Kidney (tissue), 14 donors: ENCODE measurements around the gene CPT2. TPM values are rescaled to one million over a fixed set of nuclear protein-coding genes. Genes with fewer than 3 reads are reported as not detected.

Source experiments
- DNase-seq, 5 donors: peaks; one replicate each; pipeline ENCODE4 v3.0.0-alpha.2; 2013 to 2020
- FAIRE-seq: peaks from 2 replicates; lab custom pipeline; 2012; peaks lifted over from hg19 to GRCh38; lab: Jason Lieb, UNC
- H3K27ac ChIP-seq, 2 donors: one replicate each; pipeline ENCODE4 v1.7.0; 2013; ENCODE audit warnings: low read depth in 2 of 2, low read length in 2 of 2, inconsistent platforms in 1 of 2
- H3K27me3 ChIP-seq: one replicate; pipeline ENCODE4 v1.7.1; 2013; ENCODE audit warnings: low read length, inconsistent platforms; ENCODE audit not compliant: control insufficient read depth, insufficient read depth
- H3K36me3 ChIP-seq, 3 donors: one replicate each; pipeline versions ENCODE4 v1.7.0 to v1.7.1; 2013; ENCODE audit warnings: low read length in 3 of 3, control low read depth in 1 of 3, inconsistent platforms in 1 of 3; ENCODE audit not compliant: insufficient read depth in 3 of 3, control insufficient read depth in 2 of 3
- H3K4me1 ChIP-seq, 3 donors: one replicate each; pipeline versions ENCODE4 v1.7.0 to v1.7.1; 2013; ENCODE audit warnings: low read length in 3 of 3, inconsistent platforms in 1 of 3, low read depth in 1 of 3; ENCODE audit not compliant: control insufficient read depth in 2 of 3, insufficient read depth in 2 of 3
- H3K4me3 ChIP-seq, 3 donors: one replicate each; pipeline versions ENCODE4 v1.7.0 to v1.8.1; 2013; ENCODE audit warnings: low read length in 3 of 3, control low read depth in 1 of 3, inconsistent platforms in 1 of 3
- H3K9ac ChIP-seq, 3 donors: one replicate each; pipeline versions ENCODE4 v1.7.0 to v1.7.1; 2013; ENCODE audit warnings: low read length in 3 of 3, control low read depth in 1 of 3, inconsistent platforms in 1 of 3
- H3K9me3 ChIP-seq, 3 donors: one replicate each; pipeline versions ENCODE4 v1.7.0 to v1.7.1; 2013; ENCODE audit warnings: low read length in 3 of 3, control low read depth in 1 of 3, inconsistent platforms in 1 of 3; ENCODE audit not compliant: control insufficient read depth in 2 of 3, insufficient read depth in 1 of 3
- intact Hi-C: fragments of 100-400 bp; cut with DNase I; formaldehyde crosslinking; loops from one replicate; pipeline ENCODE4 v1.11.1; 2022
- polyA plus RNA-seq: library from polyadenylated mRNA; stranded (reverse); fragments of 350-450 nt; fragmentation: Illumina TruSeq; extraction: RNeasy Lipid Tissue Mini Kit (QIAGEN cat#74804); gene quantifications from one replicate; pipeline ENCODE4 v1.2.3, GENCODE V29; 2014; ENCODE audit warnings: low read depth, low replicate concordance; ENCODE audit not compliant: insufficient read depth
- total RNA-seq: library from RNA; stranded (reverse); fragmentation: NEBNext Ultra II Directional; extraction: Animal tissue kit (Norgen Biotek cat#: 25700); gene quantifications from one replicate; pipeline ENCODE4 v1.2.1, GENCODE V29; 2021
- TF ChIP-seq, protein P1 (sequence below): IDR thresholded peaks from 3 replicates; pipeline ENCODE4 v1.5.1; 2012; ENCODE audit warnings: mild to moderate bottlenecking, moderate library complexity, borderline replicate concordance; ENCODE audit not compliant: insufficient read depth; ENCODE audit errors: extremely low read depth
- donor health status: control.
- donor health status: control.
- donor health status: control.
- donor health status: control.
- donor health status: control.
- donor health status: DM: yes; HTN: yes; CAD: no.
- donor health status: Normal renal cell carcinoma (clear cell type).

The CPT2 gene
- total and polyA plus RNA-seq, 2 donors from 2014 or later = 24.2 to 57.7 TPM

DNA sequence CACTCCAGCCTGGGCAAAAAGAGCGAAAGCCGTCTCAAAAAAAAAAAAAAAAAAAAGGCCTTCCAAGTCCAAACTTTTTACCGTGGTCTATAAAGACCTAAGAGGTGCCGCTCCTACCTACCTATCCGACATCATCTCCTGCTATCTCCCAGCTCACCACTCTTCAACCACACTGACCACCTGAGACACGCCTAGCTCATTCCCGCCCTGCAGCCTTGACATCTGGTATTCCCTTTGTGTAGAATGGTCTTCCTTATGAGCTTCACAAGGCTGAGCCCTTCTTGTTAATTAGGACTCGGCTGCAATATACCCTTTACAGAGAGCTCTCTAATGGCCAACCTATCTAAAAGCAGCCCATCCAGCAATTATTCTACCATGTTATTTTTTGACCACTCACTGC is 41.0 kb downstream of the CPT2 start:
- Histone ChIP-seq H3K4me3 (peak overlapping the region; percentile 97 to 99 (median 99)), H3K9ac (peak overlapping the region; percentile 93 to 98 (median 98)), H3K9me3 (no peaks in the 10 kb centered on the region), H3K27me3 (no peaks in the 10 kb centered on the region), H3K27ac (no peak overlapping the region), H3K4me1 (peaks cover 0 to 8% (median 4%) of the 10 kb centered on the region in 3 donors), H3K36me3 (peaks cover 4 to 20% (median 16%) of the 10 kb centered on the region in 3 donors)
- TF ChIP-seq, protein P1, sequence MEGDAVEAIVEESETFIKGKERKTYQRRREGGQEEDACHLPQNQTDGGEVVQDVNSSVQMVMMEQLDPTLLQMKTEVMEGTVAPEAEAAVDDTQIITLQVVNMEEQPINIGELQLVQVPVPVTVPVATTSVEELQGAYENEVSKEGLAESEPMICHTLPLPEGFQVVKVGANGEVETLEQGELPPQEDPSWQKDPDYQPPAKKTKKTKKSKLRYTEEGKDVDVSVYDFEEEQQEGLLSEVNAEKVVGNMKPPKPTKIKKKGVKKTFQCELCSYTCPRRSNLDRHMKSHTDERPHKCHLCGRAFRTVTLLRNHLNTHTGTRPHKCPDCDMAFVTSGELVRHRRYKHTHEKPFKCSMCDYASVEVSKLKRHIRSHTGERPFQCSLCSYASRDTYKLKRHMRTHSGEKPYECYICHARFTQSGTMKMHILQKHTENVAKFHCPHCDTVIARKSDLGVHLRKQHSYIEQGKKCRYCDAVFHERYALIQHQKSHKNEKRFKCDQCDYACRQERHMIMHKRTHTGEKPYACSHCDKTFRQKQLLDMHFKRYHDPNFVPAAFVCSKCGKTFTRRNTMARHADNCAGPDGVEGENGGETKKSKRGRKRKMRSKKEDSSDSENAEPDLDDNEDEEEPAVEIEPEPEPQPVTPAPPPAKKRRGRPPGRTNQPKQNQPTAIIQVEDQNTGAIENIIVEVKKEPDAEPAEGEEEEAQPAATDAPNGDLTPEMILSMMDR = no peak
- peak in 1 of 5 donors; percentile 19 for DNase-seq
- intact Hi-C loops = no loop called here
- no peak for FAIRE-seq

DNA sequence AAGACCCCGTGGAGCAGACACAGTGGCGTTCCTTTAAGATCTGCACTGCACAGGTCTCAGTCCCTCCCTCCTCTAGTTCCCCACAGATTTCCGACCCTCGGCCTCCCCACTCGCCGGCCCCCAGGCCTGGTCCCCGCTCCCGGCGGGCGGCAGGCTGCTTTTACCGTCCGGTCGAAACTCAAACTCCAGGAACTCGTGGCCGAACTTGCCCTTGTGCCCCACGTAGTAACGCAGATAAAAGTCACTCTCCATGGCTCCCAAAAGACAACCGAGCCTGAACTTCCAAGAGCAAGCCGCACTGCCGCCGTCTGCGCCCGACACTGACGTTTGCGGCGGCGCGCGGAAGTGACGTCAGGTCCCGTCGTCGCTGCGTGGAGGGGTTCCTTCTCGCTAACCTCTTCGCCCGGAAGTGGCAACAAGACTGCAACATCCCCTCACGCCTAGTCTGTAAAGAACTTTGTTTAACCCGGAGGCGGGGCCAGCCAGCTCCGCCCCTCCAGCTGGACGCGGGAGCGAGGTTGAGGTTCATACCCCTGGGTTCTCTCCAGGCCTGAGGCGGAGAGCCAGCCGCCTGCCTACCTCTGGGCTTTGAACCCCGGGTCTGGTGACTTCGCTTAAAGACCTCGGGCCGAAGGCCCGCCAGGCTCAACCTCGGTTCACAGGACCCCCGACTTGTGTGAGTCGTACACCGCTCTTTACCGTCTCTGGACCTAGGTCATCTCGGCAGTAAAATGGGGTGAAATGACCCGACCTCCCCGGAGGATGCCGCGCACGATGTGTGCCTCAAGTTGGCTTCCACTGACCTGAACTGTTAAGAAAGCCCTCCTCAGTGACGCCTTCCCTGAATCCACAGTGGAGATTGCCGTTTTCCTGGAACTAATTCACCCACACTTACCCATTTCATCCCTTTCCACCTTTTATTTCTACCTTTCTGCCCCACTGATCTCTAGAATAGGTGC is 41.9 kb downstream of the CPT2 start, which contains the start of gene MAGOH:
TSS of gene MAGOH (minus strand) at position 322 of the 959 bp plus-strand sequence. CDS start at position 252, 70 bp downstream.
- TF ChIP-seq, protein P1 = no peak
- Histone ChIP-seq H3K4me3 (peak within 1 kb of the TSS; percentile 97 to 99 (median 99)), H3K9me3 (no peaks in the 10 kb centered on the region), H3K4me1 (peaks cover 0 to 8% (median 4%) of the 10 kb centered on the region in 3 donors), H3K27ac (peak within 1 kb of the TSS; percentile 54 to 56), H3K9ac (peak within 1 kb of the TSS; percentile 93 to 98 (median 98)), H3K27me3 (no peaks in the 10 kb centered on the region), H3K36me3 (peaks cover 2 to 17% (median 13%) of the 10 kb centered on the region in 3 donors)
- FAIRE-seq (peak; percentile 33), DNase-seq (peak; percentile 97 to 98 (median 98))
- intact Hi-C loops = no loop called here

- H3K4me1 ChIP-seq = peaks cover 0 to 4% (median 0%) of the 10 kb centered on the region in 3 donors
- H3K9ac ChIP-seq = no peak overlapping the region
- H3K4me3 ChIP-seq = no peak overlapping the region
- no peaks in the 10 kb centered on the region for H3K27me3 ChIP-seq
- intact Hi-C loops = no loop called here
- H3K27ac ChIP-seq = no peak overlapping the region
- DNase-seq (no peak), FAIRE-seq (no peak)
- H3K36me3 ChIP-seq = no peaks in the 10 kb centered on the region
- TF ChIP-seq, protein P1 = no peak
- H3K9me3 ChIP-seq = no peaks in the 10 kb centered on the region
These were observed 45.2 kb downstream of the CPT2 start for GRCh38 chr1:53241828-53242227.
